Measurements from ENCODE around the gene GOLGB1. TPM values are rescaled to one million over a fixed set of nuclear protein-coding genes. Genes with fewer than 3 reads are reported as not detected.

Gene GOLGB1
- total RNA-seq, 1 donor from 2014 or later: 33.2 TPM

DNA sequence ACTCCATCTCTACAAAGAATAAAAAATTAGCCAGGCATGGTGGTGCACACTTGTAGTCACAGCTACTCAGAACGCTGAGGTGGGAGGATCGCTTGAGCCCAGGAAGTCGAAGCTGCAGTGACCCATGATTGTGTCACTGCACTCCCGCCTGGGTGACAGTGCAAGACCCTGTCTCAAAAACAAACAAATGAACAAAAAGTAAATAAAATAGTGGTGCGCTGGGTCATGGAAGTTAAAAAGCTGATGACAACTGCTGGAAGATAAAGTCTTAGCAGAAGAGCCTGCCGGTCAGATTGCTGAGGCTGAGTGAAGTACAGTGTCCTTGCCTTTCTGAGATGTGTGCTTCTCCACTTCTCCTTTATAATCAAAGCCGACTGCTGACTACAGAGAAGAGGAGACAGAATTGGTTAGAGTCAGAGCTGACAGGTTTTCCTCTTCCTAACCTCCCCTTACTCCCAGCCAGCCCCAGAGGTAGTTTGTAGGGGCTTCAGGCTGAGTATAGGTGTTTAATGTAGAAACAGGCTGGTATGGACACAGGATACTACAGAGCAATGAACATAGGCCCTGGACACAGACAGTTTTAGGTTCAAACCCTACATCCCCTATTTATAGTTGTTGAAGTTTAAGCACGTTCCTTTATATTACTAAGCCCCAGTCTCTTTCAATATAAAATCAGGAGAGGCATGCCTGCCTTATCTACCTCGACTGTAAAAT, 106.8 kb downstream of the GOLGB1 start:
- no peak for DNase-seq (ENCODE audit: low read depth, low spot score)
- Mint-ChIP-seq H3K27me3 (ENCODE audit: low read depth) (peaks cover under 1% of the 10 kb centered on the region), H3K27ac (ENCODE audit: unreplicated experiment) (no peak overlapping the region), H3K36me3 (ENCODE audit: low read depth) (no peaks in the 10 kb centered on the region), H3K9me3 (no peaks in the 10 kb centered on the region), H3K4me1 (no peaks in the 10 kb centered on the region), H3K4me3 (no peak overlapping the region)
- TF ChIP-seq, protein P1, sequence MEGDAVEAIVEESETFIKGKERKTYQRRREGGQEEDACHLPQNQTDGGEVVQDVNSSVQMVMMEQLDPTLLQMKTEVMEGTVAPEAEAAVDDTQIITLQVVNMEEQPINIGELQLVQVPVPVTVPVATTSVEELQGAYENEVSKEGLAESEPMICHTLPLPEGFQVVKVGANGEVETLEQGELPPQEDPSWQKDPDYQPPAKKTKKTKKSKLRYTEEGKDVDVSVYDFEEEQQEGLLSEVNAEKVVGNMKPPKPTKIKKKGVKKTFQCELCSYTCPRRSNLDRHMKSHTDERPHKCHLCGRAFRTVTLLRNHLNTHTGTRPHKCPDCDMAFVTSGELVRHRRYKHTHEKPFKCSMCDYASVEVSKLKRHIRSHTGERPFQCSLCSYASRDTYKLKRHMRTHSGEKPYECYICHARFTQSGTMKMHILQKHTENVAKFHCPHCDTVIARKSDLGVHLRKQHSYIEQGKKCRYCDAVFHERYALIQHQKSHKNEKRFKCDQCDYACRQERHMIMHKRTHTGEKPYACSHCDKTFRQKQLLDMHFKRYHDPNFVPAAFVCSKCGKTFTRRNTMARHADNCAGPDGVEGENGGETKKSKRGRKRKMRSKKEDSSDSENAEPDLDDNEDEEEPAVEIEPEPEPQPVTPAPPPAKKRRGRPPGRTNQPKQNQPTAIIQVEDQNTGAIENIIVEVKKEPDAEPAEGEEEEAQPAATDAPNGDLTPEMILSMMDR (conservative IDR thresholded peaks at IDR 0.05): no peak

DNA sequence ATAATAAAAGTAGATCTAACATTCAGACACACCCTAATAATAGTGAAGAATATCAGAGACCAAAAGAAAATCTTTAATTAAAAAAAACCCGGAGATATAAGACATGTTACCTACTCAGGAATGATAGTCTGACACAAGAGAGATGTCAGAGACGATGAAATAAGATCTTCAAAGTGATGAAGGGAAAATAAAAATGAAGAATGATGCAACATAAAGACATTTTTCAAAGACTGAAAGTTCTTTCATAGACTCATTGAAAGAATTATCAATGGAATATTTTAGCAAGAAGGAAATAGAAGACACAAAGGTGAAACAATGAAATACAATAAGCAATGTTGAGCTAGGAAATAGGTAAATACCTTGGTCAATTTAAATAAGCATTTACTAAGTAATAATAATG, 108.4 kb downstream of the GOLGB1 start:
- Mint-ChIP-seq H3K4me1 (no peaks in the 10 kb centered on the region), H3K36me3 (ENCODE audit: low read depth) (no peaks in the 10 kb centered on the region), H3K4me3 (no peak overlapping the region), H3K9me3 (no peaks in the 10 kb centered on the region), H3K27ac (ENCODE audit: unreplicated experiment) (no peak overlapping the region), H3K27me3 (ENCODE audit: low read depth) (peaks cover 6% of the 10 kb centered on the region)
- DNase-seq (ENCODE audit: low read depth, low spot score): no peak
- TF ChIP-seq, protein P1 (conservative IDR thresholded peaks at IDR 0.05): no peak

DNA sequence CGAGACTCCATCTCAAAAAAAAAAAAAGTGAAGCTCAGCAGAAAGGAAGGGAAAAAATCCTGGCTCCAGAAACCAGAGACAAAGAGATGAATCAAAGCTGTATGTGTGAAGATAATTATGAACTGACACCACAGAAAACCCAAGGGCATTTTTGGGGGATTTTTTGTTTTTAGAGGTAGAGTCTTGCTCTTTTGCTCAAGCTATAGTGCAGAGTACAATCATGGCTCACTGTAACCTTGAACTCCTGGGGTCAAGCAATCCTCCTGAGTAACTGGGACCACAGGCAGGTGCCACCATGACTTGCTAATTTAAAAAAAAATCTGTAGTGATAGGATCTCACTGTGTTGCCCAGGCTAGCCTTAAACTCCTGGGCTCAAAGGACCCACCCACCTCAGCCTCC, 111.6 kb downstream of the GOLGB1 start:
- H3K9me3 Mint-ChIP-seq: peaks cover 2% of the 10 kb centered on the region
- H3K4me3 Mint-ChIP-seq: no peak overlapping the region
- peaks cover 6% of the 10 kb centered on the region for H3K27me3 Mint-ChIP-seq (ENCODE audit: low read depth)
- TF ChIP-seq, protein P1 (conservative IDR thresholded peaks at IDR 0.05): no peak
- no peak overlapping the region for H3K27ac Mint-ChIP-seq (ENCODE audit: unreplicated experiment)
- H3K4me1 Mint-ChIP-seq: no peaks in the 10 kb centered on the region
- no peak for DNase-seq (ENCODE audit: low read depth, low spot score)
- H3K36me3 Mint-ChIP-seq (ENCODE audit: low read depth): no peaks in the 10 kb centered on the region

DNA sequence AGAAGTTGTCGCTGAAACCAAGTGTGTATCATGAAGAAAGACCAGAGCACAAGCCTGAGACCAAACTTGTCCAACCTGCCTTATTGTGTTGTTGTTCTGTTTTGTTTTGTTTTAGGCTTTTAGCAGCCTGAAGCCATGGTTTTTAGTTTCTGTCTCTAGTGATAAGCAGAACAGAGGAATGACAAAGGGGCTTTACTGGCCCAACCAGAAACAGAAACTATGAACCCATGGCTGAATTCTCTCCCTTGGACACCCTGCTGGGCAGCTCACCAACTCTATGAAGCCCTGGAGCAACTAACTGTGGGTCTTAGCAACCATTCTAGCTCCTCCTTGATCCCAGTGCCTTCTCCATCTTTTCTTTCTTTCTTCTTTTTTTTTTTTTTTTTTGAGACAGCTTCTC, 119.2 kb downstream of the GOLGB1 start:
- no peaks in the 10 kb centered on the region for H3K27me3 Mint-ChIP-seq (ENCODE audit: low read depth)
- no peaks in the 10 kb centered on the region for H3K4me1 Mint-ChIP-seq
- H3K27ac Mint-ChIP-seq (ENCODE audit: unreplicated experiment): no peak overlapping the region
- TF ChIP-seq, protein P1 (conservative IDR thresholded peaks at IDR 0.05): no peak
- DNase-seq (ENCODE audit: low read depth, low spot score): no peak
- H3K4me3 Mint-ChIP-seq: no peak overlapping the region
- H3K36me3 Mint-ChIP-seq (ENCODE audit: low read depth): no peaks in the 10 kb centered on the region
- H3K9me3 Mint-ChIP-seq: peaks cover 2% of the 10 kb centered on the region

DNA sequence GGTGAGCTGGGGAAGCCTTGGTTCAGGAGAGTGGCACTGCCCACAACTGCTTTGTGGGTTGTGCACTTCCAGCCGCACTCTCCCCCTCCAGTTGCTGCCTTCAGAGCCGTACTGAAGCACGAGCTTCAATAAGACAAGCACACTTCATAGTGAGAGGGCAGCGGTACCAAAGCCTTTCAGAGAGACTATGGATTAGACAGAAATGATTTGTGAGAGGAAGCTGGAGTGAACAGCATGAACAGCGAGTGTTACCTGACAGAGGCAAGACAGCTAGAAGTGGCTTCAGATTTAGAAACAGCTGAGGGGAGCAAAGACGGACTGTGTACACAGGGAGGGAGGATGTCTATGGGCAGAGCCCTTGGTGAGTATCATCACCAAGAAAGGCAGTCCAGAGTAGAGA, 119.9 kb downstream of the GOLGB1 start:
- Mint-ChIP-seq H3K4me1 (no peaks in the 10 kb centered on the region), H3K27ac (ENCODE audit: unreplicated experiment) (peak overlapping the region; percentile 15), H3K9me3 (peaks cover 2% of the 10 kb centered on the region), H3K27me3 (ENCODE audit: low read depth) (peaks cover under 1% of the 10 kb centered on the region), H3K36me3 (ENCODE audit: low read depth) (no peaks in the 10 kb centered on the region), H3K4me3 (no peak overlapping the region)
- TF ChIP-seq, protein P1 (conservative IDR thresholded peaks at IDR 0.05): no peak
- DNase-seq (ENCODE audit: low read depth, low spot score): no peak

Measured in neural crest cell (in vitro differentiated cells).